ENCODE measurements around the gene SMAD9.
"Not testable (repeated sequence)": the region's sequence is repeated elsewhere in the genome, so short reads cannot be mapped to it uniquely, and the experiment has no call there.

The SMAD9 gene

DNA sequence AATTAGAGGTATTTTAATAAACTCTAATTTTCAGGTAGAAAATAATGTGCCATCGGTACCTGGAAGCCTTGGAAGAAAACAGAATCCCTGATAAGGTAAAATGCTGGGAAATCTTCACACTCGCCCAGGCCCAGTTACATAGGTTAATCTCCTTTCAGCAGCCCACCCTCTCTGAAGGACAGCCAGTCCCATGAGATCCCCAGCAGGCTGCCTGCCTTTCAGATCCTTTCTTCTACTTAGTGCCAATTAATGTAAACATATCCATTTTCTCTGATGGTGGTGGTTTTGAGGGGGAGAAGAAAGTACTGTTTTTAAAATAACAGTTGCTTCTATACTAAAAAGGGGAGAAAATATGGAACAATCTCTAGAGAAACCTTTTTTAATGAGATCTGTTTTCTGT, 12.2 kb downstream of the SMAD9 start:
- DNase-seq: no peak

- no peak for DNase-seq
Observed at GRCh38 chr13:36907266-36907665, 12.8 kb downstream of the SMAD9 start.

DNA sequence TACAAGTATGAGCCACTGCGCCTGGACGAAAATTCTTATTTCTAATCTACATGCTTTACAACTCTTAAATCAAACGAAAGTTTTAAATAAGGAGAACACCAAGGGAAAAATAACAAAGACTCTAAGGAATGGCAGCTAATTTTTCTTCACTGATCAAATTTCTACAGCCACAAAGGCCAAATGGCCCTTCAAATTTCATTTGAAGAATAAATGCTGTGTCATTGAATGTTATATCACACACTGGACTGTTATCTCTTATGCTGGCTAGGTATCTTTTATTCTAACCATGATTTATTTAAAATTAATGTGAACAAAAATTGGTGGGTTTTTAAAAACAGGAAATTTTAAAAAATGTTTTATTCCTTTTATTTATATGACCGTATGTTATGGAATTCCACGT, 14.1 kb downstream of the SMAD9 start:
- DNase-seq: no peak

DNA sequence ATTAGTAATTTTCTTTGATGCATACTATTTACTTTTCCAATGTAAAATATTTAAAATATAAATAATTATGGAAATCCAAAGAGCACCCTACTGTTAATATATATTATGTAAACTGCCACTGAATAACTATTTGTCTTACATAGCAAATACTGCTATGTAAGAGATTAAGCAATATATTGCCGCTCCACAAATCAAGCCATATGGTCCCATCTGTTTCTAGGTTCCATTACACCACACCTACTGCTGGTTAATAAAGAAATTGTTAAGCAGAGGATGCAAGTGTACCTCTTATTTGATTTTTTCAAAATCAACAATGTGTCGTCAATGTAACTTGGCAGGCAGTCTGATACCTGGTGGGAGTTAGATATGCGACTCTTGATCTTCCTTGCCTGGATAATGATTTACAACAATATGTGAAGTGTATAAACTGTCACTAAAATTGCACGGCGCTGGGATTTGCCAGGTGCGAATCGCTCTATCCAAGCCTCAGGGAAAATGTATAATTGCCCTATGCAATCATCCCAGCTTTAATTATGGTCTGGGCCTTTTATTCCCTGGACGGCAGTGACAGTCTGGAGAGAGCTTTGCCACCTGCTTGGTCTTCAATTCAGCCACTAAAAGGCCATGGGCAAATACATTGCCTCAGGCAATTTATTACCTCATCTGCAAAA, 16.0 kb downstream of the SMAD9 start:
- no peak for DNase-seq

DNA sequence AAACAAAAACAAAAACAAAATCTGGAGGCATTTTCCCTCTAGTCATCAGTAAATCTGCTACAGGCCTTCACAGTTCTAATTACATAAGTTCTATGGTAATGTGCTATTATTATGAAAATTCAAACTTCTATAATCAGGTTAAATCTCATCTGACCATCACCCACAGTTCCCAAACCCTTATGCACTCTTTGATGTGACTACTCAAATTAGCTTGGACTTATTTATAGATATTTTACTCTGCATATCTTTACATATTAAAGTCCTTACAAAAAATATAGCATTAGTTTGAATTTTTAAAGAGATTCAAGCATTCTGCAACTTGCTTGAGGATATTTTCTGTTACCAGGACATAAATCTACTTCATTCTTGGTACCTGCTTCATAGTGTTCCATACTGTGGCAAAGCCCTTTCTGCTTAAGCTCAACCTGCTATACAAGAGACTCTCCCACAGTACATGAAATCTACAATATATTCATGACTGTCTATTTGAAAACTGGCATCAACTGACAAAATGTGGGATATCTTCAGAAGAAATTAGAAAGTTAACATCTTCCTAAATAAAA, 22.9 kb downstream of the SMAD9 start:
- DNase-seq: no peak

- no peak for DNase-seq
Observed at GRCh38 chr13:36891752-36892151, 28.3 kb downstream of the SMAD9 start.

- no peak for DNase-seq
Observed at GRCh38 chr13:36888645-36889044, 31.4 kb downstream of the SMAD9 start.

GRCh38 chr13:36887758-36888521, 32.1 kb downstream of the SMAD9 start:
- no peak for DNase-seq

DNA sequence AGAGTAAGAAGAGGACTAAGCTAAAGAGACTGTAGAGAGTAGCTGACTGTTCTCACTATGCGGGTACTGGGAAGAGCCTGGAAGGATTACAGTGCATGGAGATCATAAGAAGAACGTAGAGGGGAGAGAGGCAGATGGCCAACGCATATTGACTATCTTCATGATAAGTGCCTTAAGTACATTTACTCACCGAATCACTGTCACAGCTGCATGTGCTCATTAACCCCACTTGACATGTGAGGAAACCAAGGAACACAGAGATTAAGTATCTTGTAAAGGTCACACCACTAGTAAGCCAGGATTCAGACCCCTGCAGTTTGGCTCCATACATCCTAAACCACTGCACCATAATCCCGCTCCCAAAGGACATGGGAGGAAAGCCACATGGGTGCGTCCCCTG, 34.1 kb downstream of the SMAD9 start:
- DNase-seq: no peak

GRCh38 chr13:36884235-36884634, 35.8 kb downstream of the SMAD9 start:
- no peak for DNase-seq

GRCh38 chr13:36883824-36884223, 36.2 kb downstream of the SMAD9 start:
- DNase-seq: no peak

DNA sequence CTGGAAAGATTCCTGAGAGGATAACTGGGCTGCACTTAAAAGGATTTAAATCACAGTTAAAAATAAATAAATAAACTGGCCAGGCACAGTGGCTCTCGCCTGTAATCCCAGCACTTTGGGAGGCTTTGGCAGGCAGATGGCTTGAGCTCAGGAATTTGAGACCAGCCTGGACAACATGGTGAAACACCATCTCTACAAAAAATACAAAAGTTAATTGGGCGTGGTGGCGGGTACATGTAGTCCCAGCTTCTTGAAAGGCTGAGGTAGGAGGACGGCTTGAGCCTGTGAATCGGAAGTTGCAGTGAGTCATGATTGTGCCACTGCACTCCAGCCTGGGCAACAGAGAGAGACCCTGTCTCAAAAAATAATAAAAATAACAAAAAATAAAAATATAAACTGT, 36.6 kb downstream of the SMAD9 start:
- DNase-seq: not testable (repeated sequence)

DNA sequence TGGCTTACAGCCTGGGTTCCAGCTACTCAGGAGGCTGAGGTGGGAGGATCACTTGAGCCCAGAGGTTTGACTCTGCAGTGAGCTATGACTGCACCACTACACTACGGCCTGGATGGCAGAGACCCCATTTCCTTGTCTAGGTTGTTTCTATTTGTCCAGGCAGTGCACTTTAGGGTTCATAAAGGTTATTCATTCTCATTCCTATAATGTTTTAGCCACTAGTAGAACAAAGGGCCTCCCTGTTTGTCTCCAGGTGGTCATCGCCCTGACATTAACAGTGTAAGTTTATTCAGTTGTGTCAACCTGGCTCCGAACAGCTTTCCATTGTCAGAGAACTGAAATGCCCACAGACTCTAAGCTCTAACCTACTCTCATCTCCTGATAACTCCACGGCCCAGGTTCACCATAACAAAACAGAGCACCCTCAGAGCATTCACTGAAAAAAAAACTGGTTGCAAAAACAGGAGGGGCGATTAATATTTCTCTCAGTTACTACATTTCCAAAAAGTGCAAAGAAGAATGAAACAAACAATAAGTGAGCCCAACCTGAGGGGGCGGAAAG, 37.1 kb downstream of the SMAD9 start:
- DNase-seq: no peak

GRCh38 chr13:36880961-36881360, 39.1 kb downstream of the SMAD9 start:
- no peak for DNase-seq

GRCh38 chr13:36879218-36879938, 40.7 kb downstream of the SMAD9 start:
- no peak for DNase-seq

- no peak for DNase-seq
Observed at GRCh38 chr13:36875961-36876360, 44.1 kb downstream of the SMAD9 start.

- DNase-seq: no peak
Observed at GRCh38 chr13:36875431-36875830, 44.6 kb downstream of the SMAD9 start.

GRCh38 chr13:36872621-36873020, 47.4 kb downstream of the SMAD9 start:
- no peak for DNase-seq

DNA sequence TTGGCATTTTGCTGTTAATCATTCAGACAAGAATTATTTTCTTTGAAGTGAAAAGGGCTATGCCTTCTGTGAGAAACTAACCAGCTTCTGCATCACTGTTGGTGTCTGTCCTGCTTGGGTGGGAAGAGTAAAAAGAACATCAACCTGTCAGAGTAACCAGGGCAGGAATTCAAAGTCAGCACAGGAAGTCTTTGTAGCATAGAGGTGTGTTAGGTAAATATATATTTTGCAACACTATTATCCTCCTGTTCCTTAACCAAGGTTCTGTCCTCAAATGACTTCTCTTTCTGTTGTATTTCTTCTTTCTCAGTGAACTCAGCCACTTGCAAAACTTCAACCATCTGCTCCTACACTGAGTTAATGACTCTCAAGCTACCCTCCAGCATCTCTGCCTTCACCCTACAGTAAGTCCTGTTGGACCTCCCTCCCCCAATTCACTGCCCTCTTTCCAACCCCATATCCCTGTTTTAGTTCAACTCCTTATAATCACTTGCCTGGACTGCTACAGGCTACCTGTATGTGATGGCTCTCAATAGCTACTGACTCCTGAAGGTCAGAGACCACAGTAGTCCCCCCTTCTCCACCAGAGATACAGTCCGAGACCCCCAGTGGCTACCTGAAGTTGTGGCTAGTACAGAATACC, 49.9 kb downstream of the SMAD9 start:
- no peak for DNase-seq

GRCh38 chr13:36866232-36866631, 53.8 kb downstream of the SMAD9 start:
- DNase-seq: no peak

DNA sequence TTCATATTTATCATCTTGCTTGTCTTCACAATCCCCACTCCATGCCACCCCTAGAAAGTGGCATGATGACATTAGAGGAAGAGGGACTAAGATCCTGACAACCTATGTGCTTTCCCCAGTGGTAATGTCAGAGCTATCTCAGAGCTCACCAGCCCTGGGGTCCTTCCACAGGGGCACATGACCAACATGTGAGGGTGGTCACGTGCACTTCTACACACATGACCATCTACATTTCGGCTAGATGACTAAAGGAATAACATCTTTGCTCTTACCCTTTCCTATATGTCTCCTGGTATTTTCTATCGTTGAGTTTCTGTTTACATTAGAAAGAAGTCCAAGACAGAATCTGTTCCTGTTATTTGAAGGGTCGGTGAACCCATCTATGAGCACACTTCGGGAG, 54.8 kb downstream of the SMAD9 start:
- no peak for DNase-seq

GRCh38 chr13:36862722-36863121, 57.3 kb downstream of the SMAD9 start:
- DNase-seq: no peak

Measured in activated T-cell treated with anti-CD3 and anti-CD28 coated beads for 4 hours (primary cell).